GM12801 (cell line): ENCODE data around the gene CACNA2D3.

ENCODE experiments used
- CTCF ChIP-seq: IDR thresholded peaks from one replicate; pipeline ENCODE4 v1.5.1; 2011; ENCODE audit warnings: control low read depth; ENCODE audit not compliant: insufficient read length; ENCODE audit errors: extremely low read depth

Gene CACNA2D3

GRCh38 chr3:55069950-55070349 is 947.6 kb downstream of the CACNA2D3 start:
- TF ChIP-seq CTCF = no peak

- no peak for TF ChIP-seq CTCF
These were observed 952.4 kb downstream of the CACNA2D3 start for GRCh38 chr3:55074796-55075195.

GRCh38 chr3:55075846-55076245 is 953.5 kb downstream of the CACNA2D3 start:
- TF ChIP-seq CTCF = no peak

- no peak for TF ChIP-seq CTCF
These were observed 955.4 kb downstream of the CACNA2D3 start for GRCh38 chr3:55077726-55078125.

GRCh38 chr3:55078876-55079275 is 956.5 kb downstream of the CACNA2D3 start:
- no peak for TF ChIP-seq CTCF

GRCh38 chr3:55085231-55085630 is 962.9 kb downstream of the CACNA2D3 start:
- TF ChIP-seq CTCF = no peak

GRCh38 chr3:55089211-55089610 is 966.9 kb downstream of the CACNA2D3 start:
- TF ChIP-seq CTCF = no peak

- no peak for TF ChIP-seq CTCF
These were observed 967.9 kb downstream of the CACNA2D3 start for GRCh38 chr3:55090291-55090690.
